ENCODE results near the gene MAP1LC3A. TPM values are rescaled to one million over a fixed set of nuclear protein-coding genes. Genes with fewer than 3 reads are reported as not detected.

Gene MAP1LC3A
- total RNA-seq, 2 experiments from 2014 or later = not detected

DNA sequence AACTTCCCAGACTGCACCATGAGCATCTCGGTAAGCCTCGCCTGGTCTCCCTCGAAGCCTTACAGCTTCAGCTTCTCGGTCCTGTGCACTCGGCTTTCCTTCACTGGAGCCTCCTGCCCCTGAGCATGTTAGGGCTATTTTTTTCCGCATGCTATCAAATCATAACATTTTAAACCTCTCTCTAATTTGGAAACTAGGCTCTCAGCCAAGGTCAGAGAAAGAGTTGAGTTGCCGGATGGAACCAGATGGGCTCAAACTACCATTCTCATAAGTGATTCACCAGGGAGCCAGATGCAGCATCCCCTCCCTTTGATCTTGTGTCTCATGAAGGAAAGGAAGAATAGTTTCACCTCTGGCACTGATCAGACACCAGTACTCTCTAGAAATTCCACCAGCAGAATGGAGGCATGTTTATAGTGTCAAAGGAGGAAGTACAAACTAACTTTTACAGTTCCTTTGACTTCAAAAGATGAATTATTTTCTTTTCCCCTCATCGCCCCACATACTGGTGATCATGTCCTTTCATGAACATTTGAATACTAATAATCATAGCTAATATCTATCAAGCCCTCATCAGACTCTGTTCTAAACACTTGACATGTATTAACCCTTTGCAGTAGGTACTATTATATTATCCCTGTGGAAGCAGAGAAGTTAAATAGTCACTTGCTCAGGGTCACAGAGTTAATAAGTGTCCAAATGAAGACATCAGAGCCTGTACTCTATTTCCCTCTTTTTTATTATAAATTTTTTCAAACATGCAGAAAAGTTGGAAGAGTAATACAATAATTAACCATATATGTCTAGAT lies 46.7 kb downstream of the MAP1LC3A start:
- BruUV-seq (replicated peaks) = no TSS peak
- no peak overlapping the region for H3K27ac ChIP-seq (ENCODE audit: low read depth, low read length, poor library complexity, severe bottlenecking)
- H3K36me3 ChIP-seq (ENCODE audit: insufficient read depth, low read length) = peaks cover 21% of the 10 kb centered on the region; the same call in 1 of the 2 replicates
- no peaks in the 10 kb centered on the region for H3K9me3 ChIP-seq (ENCODE audit: low read length)
- no peak overlapping the region for H3K4me3 ChIP-seq (ENCODE audit: low read depth, low read length, poor library complexity, severe bottlenecking)
- intact Hi-C loops (cut with micrococcal nuclease; ENCODE audit: unreplicated experiment) = no loop called here
- H4K20me1 ChIP-seq (ENCODE audit: insufficient read depth, low read length) = no peaks in the 10 kb centered on the region
- TF ChIP-seq, protein P1, sequence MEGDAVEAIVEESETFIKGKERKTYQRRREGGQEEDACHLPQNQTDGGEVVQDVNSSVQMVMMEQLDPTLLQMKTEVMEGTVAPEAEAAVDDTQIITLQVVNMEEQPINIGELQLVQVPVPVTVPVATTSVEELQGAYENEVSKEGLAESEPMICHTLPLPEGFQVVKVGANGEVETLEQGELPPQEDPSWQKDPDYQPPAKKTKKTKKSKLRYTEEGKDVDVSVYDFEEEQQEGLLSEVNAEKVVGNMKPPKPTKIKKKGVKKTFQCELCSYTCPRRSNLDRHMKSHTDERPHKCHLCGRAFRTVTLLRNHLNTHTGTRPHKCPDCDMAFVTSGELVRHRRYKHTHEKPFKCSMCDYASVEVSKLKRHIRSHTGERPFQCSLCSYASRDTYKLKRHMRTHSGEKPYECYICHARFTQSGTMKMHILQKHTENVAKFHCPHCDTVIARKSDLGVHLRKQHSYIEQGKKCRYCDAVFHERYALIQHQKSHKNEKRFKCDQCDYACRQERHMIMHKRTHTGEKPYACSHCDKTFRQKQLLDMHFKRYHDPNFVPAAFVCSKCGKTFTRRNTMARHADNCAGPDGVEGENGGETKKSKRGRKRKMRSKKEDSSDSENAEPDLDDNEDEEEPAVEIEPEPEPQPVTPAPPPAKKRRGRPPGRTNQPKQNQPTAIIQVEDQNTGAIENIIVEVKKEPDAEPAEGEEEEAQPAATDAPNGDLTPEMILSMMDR (conservative IDR thresholded peaks at IDR 0.05; ENCODE audit: low read length) = no peak
- TF ChIP-seq EZH2phosphoT487 (IDR thresholded peaks at IDR 0.05; ENCODE audit: borderline replicate concordance, low read depth, low read length) = no peak
- no peaks in the 10 kb centered on the region for H3K79me2 ChIP-seq (ENCODE audit: insufficient read depth, low read depth, low read length)
- DNase-seq (ENCODE audit: low spot score) = no peak
- ChIA-PET CTCF (ENCODE audit: unreplicated experiment) (no interaction called here), POLR2A (no interaction called here)
- no peak overlapping the region for H3K4me2 ChIP-seq (ENCODE audit: low read length)
- H3K4me1 ChIP-seq (ENCODE audit: insufficient read depth, low read length, poor library complexity, severe bottlenecking) = peaks cover 8% of the 10 kb centered on the region
- H3K9me2 ChIP-seq (ENCODE audit: insufficient read depth, low read length) = no peaks in the 10 kb centered on the region
- H2AFZ ChIP-seq (ENCODE audit: low read length) = no peak overlapping the region

DNA sequence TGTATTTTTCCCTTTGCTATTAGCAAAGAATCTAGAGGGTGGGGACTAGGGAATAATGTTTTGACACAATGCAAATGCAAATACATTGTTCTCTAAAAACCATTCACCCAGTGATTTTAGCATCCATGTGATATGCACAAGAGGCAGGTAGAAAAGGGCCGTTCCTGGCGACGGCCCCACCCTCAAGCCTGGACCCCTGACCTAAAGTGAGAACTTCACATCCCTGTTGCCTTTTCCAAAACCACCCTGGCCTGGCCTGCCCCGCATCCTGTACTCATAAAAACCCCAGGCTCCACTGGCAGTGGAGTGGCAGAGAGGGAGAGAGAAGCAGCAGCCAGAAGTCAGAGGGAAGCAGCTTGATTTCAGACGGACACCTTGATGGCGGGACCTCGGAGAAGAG lies 48.5 kb downstream of the MAP1LC3A start:
- intact Hi-C loops (cut with micrococcal nuclease; ENCODE audit: unreplicated experiment) = no loop called here
- H3K4me2 ChIP-seq (ENCODE audit: low read length) = no peak overlapping the region
- ChIA-PET CTCF (ENCODE audit: unreplicated experiment) (no interaction called here), POLR2A (interaction anchor here (0.7 to 1.0 kb wide), 2 partner anchors 14 to 848 kb away, joined by 4 to 8 read pairs; no protein-coding TSS in a partner anchor)
- peaks cover 26% of the 10 kb centered on the region for H3K36me3 ChIP-seq (ENCODE audit: insufficient read depth, low read length)
- no peak for TF ChIP-seq EZH2phosphoT487 (IDR thresholded peaks at IDR 0.05; ENCODE audit: borderline replicate concordance, low read depth, low read length)
- TF ChIP-seq, protein P1 (conservative IDR thresholded peaks at IDR 0.05; ENCODE audit: low read length) = no peak
- H3K9me2 ChIP-seq (ENCODE audit: insufficient read depth, low read length) = no peaks in the 10 kb centered on the region
- no peak overlapping the region for H3K27ac ChIP-seq (ENCODE audit: low read depth, low read length, poor library complexity, severe bottlenecking)
- DNase-seq (ENCODE audit: low spot score) = no peak
- H3K9me3 ChIP-seq (ENCODE audit: low read length) = no peaks in the 10 kb centered on the region
- H3K4me1 ChIP-seq (ENCODE audit: insufficient read depth, low read length, poor library complexity, severe bottlenecking) = peaks cover 11% of the 10 kb centered on the region
- H4K20me1 ChIP-seq (ENCODE audit: insufficient read depth, low read length) = no peaks in the 10 kb centered on the region
- no peaks in the 10 kb centered on the region for H3K79me2 ChIP-seq (ENCODE audit: insufficient read depth, low read depth, low read length)
- no peak overlapping the region for H2AFZ ChIP-seq (ENCODE audit: low read length)
- no TSS peak for BruUV-seq (replicated peaks)
- H3K4me3 ChIP-seq (ENCODE audit: low read depth, low read length, poor library complexity, severe bottlenecking) = no peak overlapping the region

Small RNA genes within 50 kb of the gene (small RNA-seq; reads per million reads assigned to genes)
- not detected for gene RF00019

Other genes with a start within 250 kb of the MAP1LC3A start
- gene ITCH, start 195.4 kb upstream of the MAP1LC3A start, total RNA-seq (2014; rRNA removed; shearing (Covaris generic)) = 19.3 and 26.1 TPM in 2 replicates
- gene ITCH, start 195.4 kb upstream of the MAP1LC3A start, total RNA-seq (2022) = 32.2 and 36.8 TPM in 2 replicates
- 128 and 155 TPM in 2 replicates for gene DYNLRB1, start 42.3 kb upstream of the MAP1LC3A start, total RNA-seq (2014; rRNA removed; shearing (Covaris generic))
- gene DYNLRB1, start 42.3 kb upstream of the MAP1LC3A start, total RNA-seq (2022) = 94.2 and 99.8 TPM in 2 replicates
- gene PIGU, start 118.4 kb downstream of the MAP1LC3A start, total RNA-seq (2014; rRNA removed; shearing (Covaris generic)) = 14.5 and 16.6 TPM in 2 replicates
- gene PIGU, start 118.4 kb downstream of the MAP1LC3A start, total RNA-seq (2022) = 27.7 and 27.9 TPM in 2 replicates
- gene TP53INP2, start 145.6 kb downstream of the MAP1LC3A start, total RNA-seq (2014; rRNA removed; shearing (Covaris generic)) = 0.73 and 0.82 TPM in 2 replicates
- 6.4 and 7.9 TPM in 2 replicates for gene TP53INP2, start 145.6 kb downstream of the MAP1LC3A start, total RNA-seq (2022)